ENCODE data around the gene PPP4R1.

Gene PPP4R1

DNA sequence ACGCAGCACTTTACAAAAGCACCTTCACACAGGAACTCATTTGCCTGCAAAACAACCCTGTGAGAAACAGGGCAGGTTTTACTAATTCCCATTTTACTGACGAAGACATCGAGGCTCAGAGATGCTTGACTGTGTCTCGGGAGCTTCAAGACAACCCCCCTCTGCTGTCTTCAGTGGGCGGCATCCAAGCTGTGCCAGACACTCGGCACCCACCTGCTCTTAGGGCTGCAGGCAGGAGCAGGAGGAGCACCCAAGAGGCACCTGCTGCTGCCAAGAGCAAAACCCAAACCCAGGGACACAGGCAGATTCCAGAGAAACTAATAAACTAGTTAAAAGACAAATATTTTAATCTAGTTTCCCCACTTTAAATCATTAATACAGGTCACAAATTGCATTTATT lies 67.9 kb downstream of the PPP4R1 start:
- DNase-seq: no peak

DNA sequence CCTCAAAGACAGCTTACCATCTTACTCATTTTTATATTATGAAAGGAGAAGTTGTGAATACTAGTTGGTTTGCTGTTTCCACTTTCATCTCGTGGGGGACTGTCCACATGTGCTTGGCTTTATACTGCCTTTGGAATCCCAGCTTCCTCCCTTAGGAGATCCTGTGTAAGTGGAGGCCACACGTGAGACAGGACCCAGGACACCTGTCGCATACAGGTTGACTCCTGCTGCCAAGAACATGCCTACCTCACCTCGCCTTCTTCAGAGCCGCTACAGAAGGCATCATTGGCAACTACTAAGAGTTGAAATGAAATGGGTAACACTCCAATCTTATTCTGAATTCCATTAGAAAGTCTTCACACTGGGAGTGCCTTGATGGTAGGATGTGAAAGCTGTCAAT lies 69.3 kb downstream of the PPP4R1 start:
- DNase-seq: no peak

GRCh38 chr18:9542924-9543323 lies 71.4 kb downstream of the PPP4R1 start:
- DNase-seq: no peak

DNA sequence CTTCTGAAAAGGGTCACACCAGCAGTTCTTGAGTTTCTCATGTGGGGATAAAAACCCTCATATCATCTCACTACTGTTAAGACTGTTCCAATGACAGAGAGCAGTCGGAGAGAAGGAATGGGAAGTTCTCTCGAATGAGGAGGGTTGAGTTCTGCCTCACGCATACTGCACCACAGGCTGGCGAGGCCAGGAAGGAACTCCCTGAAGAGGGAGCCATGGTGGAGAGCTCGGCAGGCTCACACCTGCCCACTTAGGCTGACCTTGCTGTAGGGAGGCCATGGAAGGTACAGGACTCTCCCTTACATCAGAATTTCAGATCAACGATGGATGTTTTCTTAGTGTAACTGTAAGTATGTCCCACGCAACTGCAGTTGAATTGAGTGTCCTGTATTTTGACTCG lies 74.4 kb downstream of the PPP4R1 start:
- no peak for DNase-seq

GRCh38 chr18:9539283-9539682 lies 75.1 kb downstream of the PPP4R1 start:
- DNase-seq: no peak

DNA sequence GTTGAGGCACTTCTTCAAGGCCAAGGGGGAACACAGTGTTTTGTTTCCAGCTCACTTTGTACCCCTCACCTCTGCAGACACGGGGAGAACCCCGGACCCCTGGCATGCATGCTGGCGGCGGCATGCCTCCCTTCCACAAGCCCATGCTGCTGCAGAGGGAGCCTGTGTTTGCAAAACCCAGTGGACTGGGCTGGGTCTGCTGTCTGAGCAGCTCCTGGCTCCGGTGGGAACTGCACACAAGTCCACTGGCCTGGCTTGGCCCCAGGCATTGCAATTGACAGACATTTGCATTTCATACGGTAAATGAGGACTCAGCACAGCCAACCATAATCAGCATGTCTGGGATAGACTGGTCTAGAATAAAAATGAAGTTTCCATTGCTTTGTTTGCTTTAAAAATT lies 76.7 kb downstream of the PPP4R1 start:
- DNase-seq: no peak

DNA sequence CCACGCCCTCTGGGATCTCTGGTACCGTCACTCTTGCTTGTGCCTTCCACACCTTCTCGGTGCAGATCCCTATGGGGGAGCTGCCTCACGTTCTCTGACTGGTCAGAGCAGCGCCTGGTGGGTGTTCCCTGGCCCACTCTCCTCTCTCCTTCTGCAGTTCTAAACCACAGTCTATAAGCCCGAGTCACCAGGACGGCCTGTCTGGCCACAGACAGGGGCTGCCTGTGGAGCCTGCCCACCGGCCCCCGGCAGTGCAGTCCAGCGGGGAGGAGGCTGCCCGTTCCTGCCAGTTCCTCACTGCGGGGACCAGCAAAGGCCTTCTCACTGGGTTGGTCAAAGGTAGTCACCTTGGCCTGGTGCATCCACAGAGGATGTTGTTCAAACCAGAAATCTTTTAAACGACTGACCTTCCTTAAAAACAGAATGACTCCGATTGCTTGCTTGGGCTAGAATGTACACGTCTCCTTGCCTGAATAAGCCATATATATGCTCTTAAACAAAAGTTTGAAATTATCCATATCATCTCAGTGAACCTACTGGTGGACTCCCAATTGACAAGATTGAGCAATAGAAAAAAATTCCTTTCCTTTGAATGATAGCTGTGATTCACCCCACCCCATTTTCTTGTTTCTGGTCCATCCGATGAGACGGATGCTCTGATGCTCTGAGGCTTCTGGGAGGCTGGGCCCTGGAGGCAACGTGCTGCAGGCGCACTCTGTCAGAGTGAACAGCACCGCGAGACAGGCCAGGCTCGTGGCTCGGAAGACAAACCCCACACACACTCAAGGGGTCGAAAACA lies 77.8 kb downstream of the PPP4R1 start:
- no peak for DNase-seq

GRCh38 chr18:9535430-9535991 lies 78.8 kb downstream of the PPP4R1 start:
- no peak for DNase-seq

GRCh38 chr18:9534844-9535243 lies 79.5 kb downstream of the PPP4R1 start:
- no peak for DNase-seq

DNA sequence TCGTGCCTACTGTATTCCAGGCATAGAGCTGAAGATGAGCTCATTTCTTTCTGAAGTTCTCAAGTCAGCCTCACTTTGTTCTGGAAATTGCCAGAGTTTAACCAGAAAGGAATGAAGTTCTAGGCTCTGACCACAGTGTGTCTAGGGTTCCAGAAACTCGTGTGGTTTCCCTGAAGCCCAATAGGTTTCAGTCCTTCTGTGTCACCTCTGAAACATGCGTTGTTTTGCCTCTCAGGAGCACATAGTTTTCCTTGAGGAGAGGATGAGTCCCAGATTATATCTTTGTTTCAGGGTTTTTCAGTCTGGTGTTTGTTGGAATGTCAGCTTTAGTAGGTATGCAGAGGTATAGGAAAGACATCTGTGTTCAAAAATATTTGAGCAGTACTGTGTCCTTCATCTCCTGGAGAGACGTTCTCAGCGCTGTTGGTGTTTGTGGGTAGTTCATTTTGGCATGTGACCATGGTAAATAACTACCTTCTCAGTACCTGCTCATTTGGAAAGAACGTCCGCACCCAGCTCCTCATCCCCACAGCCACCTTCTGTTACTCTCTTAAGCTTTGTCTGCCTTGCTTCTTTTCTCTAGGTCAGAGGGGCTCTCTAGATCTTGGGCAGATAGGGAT lies 82.5 kb downstream of the PPP4R1 start:
- no peak for DNase-seq

- DNase-seq: no peak
Observed at GRCh38 chr18:9530226-9531009, 83.9 kb downstream of the PPP4R1 start.

DNA sequence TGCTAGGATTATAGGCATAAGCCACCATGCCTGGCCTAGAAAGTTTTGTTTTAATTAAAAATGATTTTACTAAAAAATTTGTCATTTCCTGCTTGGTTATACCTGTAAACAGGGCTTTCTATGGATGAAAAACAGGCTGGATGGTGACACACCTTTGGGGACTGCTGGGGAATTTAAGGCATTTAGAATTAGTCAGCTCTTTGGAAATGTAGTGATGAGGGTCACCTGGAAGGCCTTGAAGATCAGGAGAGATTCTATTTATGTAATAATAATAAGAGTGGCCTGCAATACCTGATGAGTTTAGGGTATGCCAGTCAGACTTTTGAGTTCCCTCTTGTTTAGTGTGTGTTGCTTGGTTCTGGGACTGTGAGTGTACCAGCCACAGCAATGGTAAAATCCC lies 87.9 kb downstream of the PPP4R1 start:
- no peak for DNase-seq

GRCh38 chr18:9522952-9523351 lies 91.4 kb downstream of the PPP4R1 start:
- DNase-seq: no peak

- DNase-seq: no peak
Observed at GRCh38 chr18:9521770-9522169, 92.6 kb downstream of the PPP4R1 start.

DNA sequence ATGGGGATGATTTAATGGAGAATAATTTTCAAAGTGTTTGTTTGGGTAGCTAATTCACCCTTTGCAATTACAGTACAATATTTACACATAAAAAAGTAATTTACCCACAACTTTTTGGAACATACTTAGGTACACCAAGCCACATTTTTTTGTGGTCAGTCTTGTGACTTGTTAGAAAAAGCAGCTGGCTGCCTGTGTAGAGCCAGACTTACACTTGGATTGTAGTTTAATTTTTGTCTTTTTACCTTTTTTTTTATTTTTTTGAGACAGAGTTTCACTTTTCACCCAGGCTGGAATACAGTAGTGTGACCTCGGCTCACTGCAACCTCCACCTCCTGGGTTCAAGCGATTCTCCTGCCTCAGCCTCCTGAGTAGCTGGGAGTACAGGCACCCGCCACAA lies 93.7 kb downstream of the PPP4R1 start:
- no peak for DNase-seq

GRCh38 chr18:9519399-9519798 lies 95.0 kb downstream of the PPP4R1 start:
- DNase-seq: no peak

- no peak for DNase-seq
Observed at GRCh38 chr18:9517869-9518268, 96.5 kb downstream of the PPP4R1 start.

GRCh38 chr18:9516437-9517064 lies 97.8 kb downstream of the PPP4R1 start:
- DNase-seq: no peak

GRCh38 chr18:9513971-9514512 lies 100.3 kb downstream of the PPP4R1 start:
- no peak for DNase-seq

DNA sequence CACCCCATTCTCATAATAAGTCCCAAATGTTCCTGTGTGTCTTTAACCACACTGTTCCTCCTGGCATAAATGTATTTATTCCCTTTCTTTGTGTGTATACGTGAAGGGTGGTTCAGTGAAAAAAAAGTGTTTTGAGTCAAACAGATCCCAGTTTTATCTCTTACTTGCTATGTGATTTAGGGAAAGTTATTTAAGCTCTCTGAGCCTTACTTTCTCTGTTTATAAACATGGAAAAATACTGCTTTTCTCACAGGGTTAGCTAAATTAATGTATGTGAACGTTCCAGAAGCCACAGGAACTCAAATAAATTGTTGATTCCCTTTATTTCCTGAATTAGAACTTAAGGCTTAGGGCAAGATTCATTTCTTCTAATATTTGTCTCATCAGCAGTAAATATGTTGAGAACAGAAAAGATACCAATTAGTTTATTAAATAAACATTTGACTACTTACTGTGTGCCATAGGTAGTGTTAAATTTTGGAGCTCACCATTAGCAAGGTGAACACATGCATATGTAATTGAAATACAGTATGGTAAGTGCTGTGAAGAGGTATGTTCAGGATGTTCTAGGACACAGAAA lies 105.8 kb downstream of the PPP4R1 start:
- DNase-seq: no peak

GRCh38 chr18:9507565-9508088 lies 106.7 kb downstream of the PPP4R1 start:
- no peak for DNase-seq

Measured in stimulated activated CD4-positive, alpha-beta T cell treated with anti-CD3 and anti-CD28 coated beads, Interleukin-4, amount 100 ng/mL, for 4 hours (primary cell).